ENCODE data around the gene CSNK2A3. TPM values are rescaled to one million over a fixed set of nuclear protein-coding genes. Genes with fewer than 3 reads are reported as not detected.

Gene CSNK2A3
- total RNA-seq, 1 experiment from 2014 or later = 1.7 TPM

- Histone ChIP-seq H2AK5ac (ENCODE audit: insufficient read length, low read length) (no peak overlapping the region), H3K56ac (ENCODE audit: insufficient read length, low read depth, low read length) (no peak overlapping the region), H3K23ac (ENCODE audit: insufficient read length, low read depth, low read length) (no peak overlapping the region), H3K18ac (ENCODE audit: insufficient read length, low read depth, low read length) (no peak overlapping the region), H3K79me2 (ENCODE audit: insufficient read depth, low read length) (no peaks in the 10 kb centered on the region), H2AFZ (ENCODE audit: low read length) (no peak overlapping the region), H3K9ac (ENCODE audit: extremely low read depth, insufficient read length, low read length) (no peak overlapping the region), H2BK12ac (ENCODE audit: insufficient read length, low read depth, low read length) (no peak overlapping the region), H2BK5ac (ENCODE audit: insufficient read length, low read length) (no peak overlapping the region), H3K4me2 (ENCODE audit: insufficient read depth, insufficient read length, low read length) (no peak overlapping the region), H3K14ac (ENCODE audit: insufficient read depth, low read length) (no peak overlapping the region), H4K5ac (ENCODE audit: insufficient read length, low read depth, low read length) (no peak overlapping the region), H3K23me2 (ENCODE audit: insufficient read length, low read depth, low read length, poor library complexity, severe bottlenecking) (no peaks in the 10 kb centered on the region), H2BK15ac (ENCODE audit: low read depth, low read length) (no peak overlapping the region), H3K27ac (ENCODE audit: insufficient read length, low read depth, low read length) (no peak overlapping the region), H3K27me3 (ENCODE audit: insufficient read depth, low read length) (no peaks in the 10 kb centered on the region), H3K9me3 (ENCODE audit: control insufficient read depth, low read depth, low read length) (no peaks in the 10 kb centered on the region), H3K79me1 (ENCODE audit: insufficient read depth, low read depth, low read length, poor library complexity, severe bottlenecking) (no peaks in the 10 kb centered on the region), H3K4ac (ENCODE audit: low read depth, low read length) (no peak overlapping the region), H4K8ac (replicated peaks; ENCODE audit: insufficient read length, low read depth, low read length) (no peak overlapping the region), H3K4me1 (ENCODE audit: insufficient read depth, low read length) (no peaks in the 10 kb centered on the region), H2BK20ac (ENCODE audit: low read depth, low read length, poor library complexity, severe bottlenecking) (no peak overlapping the region), H4K91ac (ENCODE audit: insufficient read length, low read depth, low read length) (no peak overlapping the region), H4K20me1 (ENCODE audit: control insufficient read depth, insufficient read depth, insufficient read length) (no peaks in the 10 kb centered on the region), H2BK120ac (ENCODE audit: low read depth, low read length, poor library complexity, severe bottlenecking) (no peak overlapping the region), H3T11ph (ENCODE audit: low read length) (no peak overlapping the region)
- Mint-ChIP-seq H3K4me3 (no peak overlapping the region), H3K27me3 (ENCODE audit: low read depth) (peaks cover 42% of the 10 kb centered on the region), H3K9me3 (peaks cover 3 to 4% of the 10 kb centered on the region in 2 experiments; a peak in 2 of 5 replicates), H3K36me3 (ENCODE audit: insufficient read depth in 1 of 3, low read depth in 3 of 3) (no peaks in the 10 kb centered on the region; a peak in 2 of 7 replicates), H3K4me1 (peaks cover 30 to 31% of the 10 kb centered on the region in 2 experiments), H3K27ac (no peak overlapping the region)
- no peak for DNase-seq
- WGBS (ENCODE audit: extremely low coverage, insufficient read length, low lambda C conversion rate) = no CpG with 5 or more reads among the region's 8 CpGs
- TF ChIP-seq CTCF (conservative IDR thresholded peaks at IDR 0.05) = no peak
Measured at GRCh38 chr11:11370255-11370961, 17.4 kb upstream of the CSNK2A3 start.

Measured in H9 (cell line).